UCSD-AML1 (cell line): ENCODE results near the gene CDC25B.
A peak's percentile ranks its signal among the peaks of the same experiment; 100 is the strongest.
"Not testable (repeated sequence)": the region's sequence is repeated elsewhere in the genome, so short reads cannot be mapped to it uniquely, and the experiment has no call there.

Experiments used
- DNase-seq: peaks from one replicate; lab custom pipeline; 2025; ENCODE audit not compliant: unreplicated experiment; lab: John Stamatoyannopoulos, UW

The CDC25B gene

GRCh38 chr20:3821996-3822395 lies 25.9 kb downstream of the CDC25B start:
- DNase-seq: no peak

- DNase-seq: no peak
Observed at GRCh38 chr20:3823881-3824280, 27.8 kb downstream of the CDC25B start.

- DNase-seq: no peak
Observed at GRCh38 chr20:3825526-3825925, 29.4 kb downstream of the CDC25B start.

- no peak for DNase-seq
Observed at GRCh38 chr20:3826420-3826819, 30.3 kb downstream of the CDC25B start.

- DNase-seq: no peak
Observed at GRCh38 chr20:3828798-3829197, 32.7 kb downstream of the CDC25B start.

GRCh38 chr20:3829891-3830290 lies 33.8 kb downstream of the CDC25B start:
- DNase-seq: not testable (repeated sequence)

GRCh38 chr20:3836132-3836531 lies 40.0 kb downstream of the CDC25B start:
- no peak for DNase-seq

- DNase-seq: peak; percentile 58
Observed at GRCh38 chr20:3839328-3839727, 43.2 kb downstream of the CDC25B start.

GRCh38 chr20:3840201-3840600 lies 44.1 kb downstream of the CDC25B start:
- not testable (repeated sequence) for DNase-seq

- no peak for DNase-seq
Observed at GRCh38 chr20:3842348-3842930, 46.3 kb downstream of the CDC25B start.

GRCh38 chr20:3843490-3843889 lies 47.4 kb downstream of the CDC25B start:
- no peak for DNase-seq

GRCh38 chr20:3843990-3844619 lies 48.0 kb downstream of the CDC25B start:
- not testable (repeated sequence) for DNase-seq

- DNase-seq: no peak
Observed at GRCh38 chr20:3846378-3846739, 50.2 kb downstream of the CDC25B start.

- DNase-seq: peak; percentile 91
Observed at GRCh38 chr20:3846740-3847428, 50.8 kb downstream of the CDC25B start, which contains the start of gene MAVS. TSS of gene MAVS (plus strand) at chr20:3846834. CDS start at chr20:3854625, 7,791 bp downstream.

- DNase-seq: no peak
Observed at GRCh38 chr20:3847429-3847940, 51.4 kb downstream of the CDC25B start.

GRCh38 chr20:3848565-3848964 lies 52.5 kb downstream of the CDC25B start:
- no peak for DNase-seq

- no peak for DNase-seq
Observed at GRCh38 chr20:3854462-3854871, 58.4 kb downstream of the CDC25B start.
